Measurements from ENCODE around the gene HAPSTR1.

The HAPSTR1 gene

GRCh38 chr16:9124444-9124843 is 33.0 kb downstream of the HAPSTR1 start:
- no peak for DNase-seq

GRCh38 chr16:9124908-9125584 is 33.6 kb downstream of the HAPSTR1 start:
- DNase-seq: no peak

DNA sequence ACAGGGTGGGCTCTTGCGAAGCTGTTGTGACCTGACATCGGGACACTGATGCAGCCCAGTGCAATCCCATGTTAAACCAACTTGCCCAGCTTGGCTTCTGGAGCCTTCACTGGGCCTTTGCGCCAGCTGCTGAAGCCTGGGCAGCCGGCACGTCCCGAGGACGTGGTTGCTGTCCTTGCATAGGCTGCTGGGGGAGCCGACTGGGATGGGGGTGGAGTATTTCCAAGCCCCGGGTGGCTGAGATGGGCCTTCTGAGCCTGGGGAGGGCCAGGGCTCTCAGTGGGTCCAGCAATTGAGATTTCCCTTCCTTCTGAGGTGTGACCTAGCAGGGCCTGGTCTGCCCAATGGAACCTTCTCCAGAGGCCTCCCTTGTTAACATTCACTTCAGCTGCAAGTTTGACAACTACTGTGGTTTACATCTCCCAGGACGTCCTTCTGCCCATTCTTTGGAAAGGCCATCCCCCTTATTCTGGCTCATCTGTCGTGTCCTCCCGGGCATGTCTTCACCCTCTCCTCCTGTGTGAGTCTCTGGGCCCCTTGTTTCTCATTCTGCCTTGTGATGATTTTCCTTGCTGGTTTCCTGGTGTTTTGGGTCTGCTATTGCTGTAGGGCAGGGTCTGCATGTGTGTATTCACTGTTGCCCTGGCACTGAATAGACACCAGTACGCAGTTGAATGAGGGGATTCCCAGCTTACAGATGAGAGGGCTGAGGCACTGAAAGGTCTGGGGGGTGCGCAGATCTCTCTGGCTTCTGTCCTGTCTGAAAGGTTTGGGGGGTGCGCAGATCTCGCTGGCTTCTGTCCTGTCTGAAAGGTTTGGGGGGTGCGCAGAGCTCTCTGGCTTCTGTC is 34.4 kb downstream of the HAPSTR1 start:
- no peak for DNase-seq

GRCh38 chr16:9126609-9127008 is 35.2 kb downstream of the HAPSTR1 start:
- no peak for DNase-seq

- DNase-seq: no peak
These were observed 37.2 kb downstream of the HAPSTR1 start for GRCh38 chr16:9128346-9129342.

GRCh38 chr16:9134306-9134705 is 42.9 kb downstream of the HAPSTR1 start:
- no peak for DNase-seq

GRCh38 chr16:9134739-9135138 is 43.3 kb downstream of the HAPSTR1 start:
- DNase-seq: no peak

GRCh38 chr16:9135797-9136196 is 44.4 kb downstream of the HAPSTR1 start:
- DNase-seq: no peak

- DNase-seq: no peak
These were observed 45.2 kb downstream of the HAPSTR1 start for GRCh38 chr16:9136596-9136995.

DNA sequence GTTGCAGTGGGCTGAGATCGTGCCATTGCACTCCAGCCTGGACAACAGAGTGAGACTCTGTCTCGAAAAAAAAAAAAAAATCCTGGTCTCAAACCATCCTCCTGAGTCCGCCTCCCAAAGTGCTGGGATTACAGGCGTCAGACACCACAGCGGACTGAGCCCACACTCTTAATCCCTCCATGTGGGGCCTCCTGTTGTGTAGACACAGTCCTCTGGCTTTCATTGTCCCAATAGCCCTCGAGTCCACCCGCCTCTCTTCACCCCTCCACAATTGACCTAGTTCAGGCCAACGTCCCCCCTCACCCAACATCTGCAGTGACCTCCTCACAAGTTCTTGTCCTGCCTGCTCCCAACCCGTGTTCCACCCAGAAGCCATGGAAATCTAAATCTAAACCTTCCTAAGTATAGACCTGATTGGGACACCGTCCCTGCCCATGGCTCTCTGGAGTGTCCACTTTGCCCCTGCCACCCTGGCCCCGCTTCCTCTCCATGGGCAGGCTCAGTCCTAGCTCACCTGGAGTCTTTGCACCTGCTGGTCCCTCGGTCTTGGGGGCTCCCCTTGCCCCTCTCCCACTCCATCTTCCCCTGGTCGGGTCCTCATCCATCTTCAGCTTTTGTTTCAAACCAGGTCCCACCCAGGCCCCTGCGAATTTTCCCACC is 46.7 kb downstream of the HAPSTR1 start:
- DNase-seq: no peak

DNA sequence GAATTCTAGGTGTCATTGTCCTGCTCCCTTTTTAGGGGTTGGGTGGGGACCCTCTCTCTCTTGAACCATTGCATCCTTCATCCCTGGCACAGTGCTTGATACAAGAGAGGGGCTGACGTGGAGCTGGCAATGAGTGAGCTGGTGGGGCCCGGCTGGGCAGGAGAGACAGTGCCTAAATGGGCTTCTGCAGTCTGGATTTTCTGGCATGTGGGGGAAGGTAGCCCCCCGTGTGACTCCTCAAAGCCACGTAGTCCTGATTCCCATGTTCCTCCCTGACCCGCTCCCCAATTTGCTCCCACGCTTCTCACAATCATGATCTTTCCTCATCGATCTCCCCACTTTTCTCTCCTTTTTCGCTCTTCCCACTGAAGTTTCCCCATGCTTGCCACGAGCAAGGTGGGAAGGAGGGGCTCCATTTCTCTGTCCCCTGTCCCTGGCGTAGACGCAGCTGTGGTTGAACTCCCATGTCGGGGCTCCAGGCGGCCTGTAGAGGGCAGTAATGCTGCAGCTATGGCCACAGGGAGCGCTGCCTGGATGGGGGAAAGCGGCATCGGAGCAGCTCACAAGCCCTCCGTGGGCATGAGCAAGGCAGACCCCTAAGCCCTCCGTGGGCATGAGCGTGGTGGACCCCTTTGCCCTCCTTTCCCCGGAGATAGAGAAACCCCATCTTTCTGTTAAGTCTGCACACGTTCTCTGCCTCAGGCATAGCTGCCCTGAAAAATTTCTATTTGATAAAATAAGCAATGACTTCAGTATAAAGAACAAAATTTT is 47.5 kb downstream of the HAPSTR1 start:
- no peak for DNase-seq

DNA sequence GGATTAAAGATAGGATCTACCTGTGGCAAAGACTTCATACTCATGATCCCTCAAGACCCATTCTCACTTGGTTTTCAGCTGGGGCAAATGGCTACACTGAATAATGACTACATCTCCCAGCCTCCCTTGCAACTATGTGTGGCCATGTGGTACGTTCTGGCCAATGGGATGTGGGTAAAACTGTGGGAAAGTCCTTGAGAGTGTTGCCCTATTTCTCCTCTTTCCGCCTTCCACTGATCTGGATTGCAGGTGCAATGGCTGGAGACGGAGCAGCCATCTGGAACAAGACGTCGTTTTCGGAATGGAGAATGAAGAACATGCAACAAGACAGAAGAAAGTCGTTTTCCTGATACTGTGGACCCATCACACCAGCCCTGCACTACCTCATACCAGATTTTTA is 48.5 kb downstream of the HAPSTR1 start:
- no peak for DNase-seq

Data from cerebellar nuclear complex (tissue), 1 donor.